ENCODE data around the gene PHLPP1. TPM values are rescaled to one million over a fixed set of nuclear protein-coding genes. Genes with fewer than 3 reads are reported as not detected.

The PHLPP1 gene
- total and polyA plus RNA-seq, 2 of the 4 experiments (the other 2 are of a cell fraction): 3.3 to 3.6 TPM

DNA sequence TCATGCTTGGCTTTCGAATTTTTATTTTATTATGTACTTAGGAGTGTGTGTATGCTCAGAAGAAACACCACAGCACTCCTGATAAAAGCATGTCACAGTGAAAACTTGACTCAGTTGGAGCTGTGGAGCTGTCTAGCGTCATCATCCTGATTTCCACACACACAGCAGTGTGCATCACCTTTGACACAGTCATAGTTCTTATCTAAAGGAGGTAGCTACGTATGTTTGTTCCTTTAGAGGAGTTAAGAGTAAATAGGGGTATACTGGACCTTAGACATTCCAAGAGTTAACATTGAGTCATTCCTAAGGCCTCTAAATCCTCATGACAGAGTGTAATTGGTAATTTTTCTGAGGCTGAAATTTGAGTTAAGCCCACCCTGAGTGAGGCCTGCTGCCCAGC lies 96.9 kb downstream of the PHLPP1 start:
- H4K8ac ChIP-seq (ENCODE audit: low read depth in 2 of 2, low read length in 2 of 2): no peak overlapping the region

More for the DNA sequence above, 96.9 kb downstream of the PHLPP1 start:
- H3K27me3 ChIP-seq (ENCODE audit: control insufficient read depth, insufficient read depth, low read length): no peaks in the 10 kb centered on the region
- H2AFZ ChIP-seq (replicated peaks; ENCODE audit: low read length, poor library complexity): no peak overlapping the region
- no peak overlapping the region for H4K91ac ChIP-seq (ENCODE audit: insufficient read depth, low read depth, low read length)
- no CpG with 5 or more reads among the region's 3 CpGs for WGBS, 2 experiments (ENCODE audit: extremely low coverage in 2 of 2, insufficient read length in 1 of 2)
- no peak overlapping the region for H2BK20ac ChIP-seq (ENCODE audit: low read depth, low read length)
- intact Hi-C loops (cut with micrococcal nuclease): no loop called here
- 0 out of 2 replicates have a peak overlapping the region, but pooled peaks have one; percentile 5 for H3K18ac ChIP-seq (ENCODE audit: low read depth, low read length)
- ChIA-PET POLR2A (ENCODE audit: unreplicated experiment) (no interaction called here), CTCF (interaction anchor here (1.1 kb wide), 1 partner anchor 30 kb away, joined by 3 read pairs; no protein-coding TSS in a partner anchor)
- no TSS peak for BruUV-seq (replicated peaks)
- H4K5ac ChIP-seq (ENCODE audit: low read depth, low read length): no peak overlapping the region
- H3K56ac ChIP-seq (ENCODE audit: extremely low read depth, insufficient read depth, low read length): no peak overlapping the region
- H2BK5ac ChIP-seq (ENCODE audit: low read depth, low read length, poor library complexity, severe bottlenecking): no peak overlapping the region
- no peaks in the 10 kb centered on the region for H4K20me1 ChIP-seq (ENCODE audit: insufficient read depth, low read length)
- no peak overlapping the region for H2BK15ac ChIP-seq (ENCODE audit: low read depth, low read length)
- H3K4me1 ChIP-seq (ENCODE audit: control insufficient read depth, insufficient read depth, low read length): peaks cover 7% of the 10 kb centered on the region
- H3K4me2 ChIP-seq (ENCODE audit: low read depth, low read length): no peak overlapping the region
- no peaks in the 10 kb centered on the region for H3K9me1 ChIP-seq (ENCODE audit: insufficient read depth, low read length)
- peak; percentile 31; the same call in 1 of the 2 replicates for ATAC-seq (ENCODE audit: low read depth)
- no peak overlapping the region for H2AK9ac ChIP-seq (replicated peaks; ENCODE audit: low read depth, low read length, poor library complexity)
- H3K23ac ChIP-seq (ENCODE audit: low read depth, low read length): no peak overlapping the region
- peak; percentile 48 for DNase-seq
- H2BK120ac ChIP-seq (ENCODE audit: low read depth, low read length): no peak overlapping the region
- H3K27ac ChIP-seq (ENCODE audit: insufficient read depth, low read length): no peak overlapping the region
- H3K9ac ChIP-seq (ENCODE audit: low read depth, low read length): no peak overlapping the region
- H3K14ac ChIP-seq (replicated peaks; ENCODE audit: low read depth, low read length): no peak overlapping the region
- H3K4me3 ChIP-seq (ENCODE audit: insufficient read depth, low read depth, low read length): no peak overlapping the region
- no peaks in the 10 kb centered on the region for H3K36me3 ChIP-seq (ENCODE audit: control insufficient read depth, insufficient read depth, low read length)
- no peak overlapping the region for H2AK5ac ChIP-seq (ENCODE audit: low read depth, low read length)
- dilution Hi-C loops (cut with HindIII; ENCODE audit: low sequenced_read_pairs, unreplicated experiment): no loop called here
- no peak overlapping the region for H3K4ac ChIP-seq (ENCODE audit: low read depth, low read length)
- H3K9me3 ChIP-seq (ENCODE audit: control insufficient read depth, insufficient read depth, low read length): no peaks in the 10 kb centered on the region
- TF ChIP-seq CHD1 (IDR thresholded peaks at IDR 0.05; ENCODE audit: low read depth, low read length) (no peak), FOS (IDR thresholded peaks at IDR 0.05; ENCODE audit: low read depth, low read length) (peak; percentile 4; the same call in 1 of the 2 replicates), CEBPB (IDR thresholded peaks at IDR 0.05; ENCODE audit: low read depth, low read length) (peak; percentile 30; the same call in 1 of the 2 replicates), MAZ (IDR thresholded peaks at IDR 0.05; ENCODE audit: borderline replicate concordance, low read depth, low read length) (no peak)
- H3K79me1 ChIP-seq (ENCODE audit: low read depth in 1 of 2, low read length in 2 of 2): peaks cover 3 to 11% of the 10 kb centered on the region in 2 experiments; a peak in 2 of 4 replicates
- in situ Hi-C loops (cut with MboI; ENCODE audit: low sequenced_read_pairs): no loop called here

All from IMR-90 (cell line).